Neural progenitor cell (in vitro differentiated cells): ENCODE results near the gene MYB. TPM values are rescaled to one million over a fixed set of nuclear protein-coding genes. Genes with fewer than 3 reads are reported as not detected.

Experiments
- DNase-seq: peaks from one replicate; pipeline ENCODE4 v3.0.0-alpha.2; 2016; ENCODE audit warnings: low spot score
- H2AFZ ChIP-seq: fragments of 200-600 bp; sonication (generic); replicated peaks from 2 replicates; pipeline ENCODE4 v1.6.1; 2016; ENCODE audit warnings: antibody characterized with exemption
- H3F3A ChIP-seq: fragments of 200-600 bp; sonication (generic); 2 replicates; pipeline ENCODE4 v1.6.1; 2016; ENCODE audit warnings: antibody characterized with exemption, low read depth
- H3K27ac ChIP-seq: fragments of 200-600 bp; sonication (generic); 2 replicates; pipeline ENCODE4 v1.5.1; 2016; ENCODE audit warnings: mild to moderate bottlenecking
- H3K27me3 ChIP-seq: fragments of 200-600 bp; sonication (generic); 2 replicates; pipeline ENCODE4 v1.6.1; 2016; ENCODE audit warnings: mild to moderate bottlenecking, moderate library complexity
- H3K36me3 ChIP-seq: fragments of 200-600 bp; sonication (generic); 2 replicates; pipeline ENCODE4 v1.5.1; 2016
- H3K4me1 ChIP-seq: fragments of 200-600 bp; sonication (generic); 2 replicates; pipeline ENCODE4 v1.6.1; 2016; ENCODE audit warnings: mixed run types
- H3K4me2 ChIP-seq: fragments of 200-600 bp; sonication (generic); 2 replicates; pipeline ENCODE4 v1.6.1; 2016
- H3K4me3 ChIP-seq: fragments of 200-600 bp; sonication (generic); 2 replicates; pipeline ENCODE4 v1.5.1; 2016
- H3K79me2 ChIP-seq: fragments of 200-600 bp; sonication (generic); 2 replicates; pipeline ENCODE4 v1.6.1; 2016; ENCODE audit warnings: low read depth
- H3K9ac ChIP-seq: fragments of 200-600 bp; sonication (generic); 2 replicates; pipeline ENCODE4 v1.6.1; 2016
- H3K9me3 ChIP-seq: fragments of 200-600 bp; sonication (generic); 2 replicates; pipeline ENCODE4 v1.5.1; 2016; ENCODE audit warnings: low read depth
- H4K20me1 ChIP-seq: fragments of 200-600 bp; sonication (generic); 2 replicates; pipeline ENCODE4 v1.6.1; 2016; ENCODE audit warnings: low read depth
- H3K27ac Mint-ChIP-seq: 3 replicates; pipeline ENCODE4 v1.8.0; 2021; ENCODE audit warnings: mixed read lengths
- H3K27me3 Mint-ChIP-seq: 2 replicates; pipeline ENCODE4 v1.8.0; 2022; ENCODE audit warnings: low read depth, mild to moderate bottlenecking, inconsistent platforms, moderate library complexity, mixed read lengths; ENCODE audit not compliant: insufficient read depth
- H3K36me3 Mint-ChIP-seq: 3 replicates; pipeline ENCODE4 v1.8.0; 2021; ENCODE audit warnings: mixed read lengths
- H3K4me1 Mint-ChIP-seq: 3 replicates; pipeline ENCODE4 v1.8.0; 2021; ENCODE audit warnings: mixed read lengths
- H3K4me3 Mint-ChIP-seq: 3 replicates; pipeline ENCODE4 v1.8.0; 2021; ENCODE audit warnings: mild to moderate bottlenecking, moderate library complexity, mixed read lengths
- H3K9me3 Mint-ChIP-seq: 3 replicates; pipeline ENCODE4 v1.8.0; 2020; ENCODE audit warnings: mixed read lengths
- CTCF ChIP-seq: fragments of 200-600 bp; sonication (generic); IDR thresholded peaks from 2 replicates; pipeline ENCODE4 v1.5.1; 2017; ENCODE audit warnings: antibody characterized with exemption, mild to moderate bottlenecking
- EZH2 ChIP-seq: fragments of 200-600 bp; sonication (generic); IDR thresholded peaks from 2 replicates; pipeline ENCODE4 v1.6.1; 2017; ENCODE audit warnings: antibody characterized with exemption, mild to moderate bottlenecking, moderate library complexity
- EZH2phosphoT487 ChIP-seq: fragments of 200-600 bp; sonication (generic); IDR thresholded peaks from 2 replicates; pipeline ENCODE4 v1.6.1; 2017; ENCODE audit warnings: antibody characterized with exemption
- total RNA-seq: library from RNA; depleted of rRNA; stranded (reverse); fragments of >200 nt; gene quantifications from 2 replicates; pipeline ENCODE4 v1.2.3, GENCODE V29; 2015; ENCODE audit warnings: low replicate concordance

MYB gene
- total RNA-seq, 1 donor from 2014 or later, result 3.0 TPM

- Mint-ChIP-seq H3K27me3 (peaks cover 26% of the 10 kb centered on the region), H3K4me1 (peaks cover 18% of the 10 kb centered on the region), H3K9me3 (no peaks in the 10 kb centered on the region), H3K27ac (no peak overlapping the region), H3K36me3 (no peaks in the 10 kb centered on the region), H3K4me3 (peak overlapping the region; percentile 92)
- peaks cover 17% of the 10 kb centered on the region for H3F3A ChIP-seq
- H3K9me3 ChIP-seq, result no peaks in the 10 kb centered on the region
- no peak overlapping the region for H3K9ac ChIP-seq
- peaks cover 45% of the 10 kb centered on the region for H3K27me3 ChIP-seq
- peaks cover 5% of the 10 kb centered on the region for H3K4me1 ChIP-seq
- TF ChIP-seq CTCF, result no peak
- peak; percentile 20 for TF ChIP-seq EZH2phosphoT487
- TF ChIP-seq EZH2, result peak; percentile 57
- peak overlapping the region; percentile 93 for H2AFZ ChIP-seq
- no peaks in the 10 kb centered on the region for H3K36me3 ChIP-seq
- H4K20me1 ChIP-seq, result peaks cover 10% of the 10 kb centered on the region
- peaks cover 25% of the 10 kb centered on the region for H3K79me2 ChIP-seq
- H3K4me3 ChIP-seq, result peak overlapping the region; percentile 76
- peak; percentile 55 for DNase-seq
- H3K27ac ChIP-seq, result no peak overlapping the region
- peak overlapping the region; percentile 97 for H3K4me2 ChIP-seq
These were observed 1.2 kb downstream of the MYB start for GRCh38 chr6:135182071-135183001.

GRCh38 chr6:135183002-135183531 is 2.0 kb downstream of the MYB start:
- H3K27ac Mint-ChIP-seq, result no peak overlapping the region
- H3K27me3 Mint-ChIP-seq, result peaks cover 24% of the 10 kb centered on the region
- peak; percentile 52 for DNase-seq
- no peak overlapping the region for H3K27ac ChIP-seq
- no peaks in the 10 kb centered on the region for H3K36me3 Mint-ChIP-seq
- H3K4me2 ChIP-seq, result peak overlapping the region; percentile 97
- no peaks in the 10 kb centered on the region for H3K9me3 ChIP-seq
- TF ChIP-seq CTCF (no peak), EZH2phosphoT487 (peak; percentile 19), EZH2 (peak; percentile 67)
- H3K27me3 ChIP-seq, result peaks cover 45% of the 10 kb centered on the region
- H3K79me2 ChIP-seq, result peaks cover 25% of the 10 kb centered on the region
- peaks cover 20% of the 10 kb centered on the region for H3K4me1 Mint-ChIP-seq
- no peaks in the 10 kb centered on the region for H3K36me3 ChIP-seq
- H2AFZ ChIP-seq, result peak overlapping the region; percentile 93
- H3K9ac ChIP-seq, result no peak overlapping the region
- peaks cover 10% of the 10 kb centered on the region for H4K20me1 ChIP-seq
- peak overlapping the region; percentile 84 for H3K4me3 Mint-ChIP-seq
- peaks cover 5% of the 10 kb centered on the region for H3K4me1 ChIP-seq
- H3K4me3 ChIP-seq, result peak overlapping the region; percentile 76
- H3K9me3 Mint-ChIP-seq, result no peaks in the 10 kb centered on the region
- peaks cover 17% of the 10 kb centered on the region for H3F3A ChIP-seq

GRCh38 chr6:135183532-135184440 is 2.7 kb downstream of the MYB start:
- peak overlapping the region; percentile 97 for H3K4me2 ChIP-seq
- peak overlapping the region; percentile 93 for H2AFZ ChIP-seq
- no peak overlapping the region for H3K27ac Mint-ChIP-seq
- H3K27me3 Mint-ChIP-seq, result peaks cover 24% of the 10 kb centered on the region
- peaks cover 10% of the 10 kb centered on the region for H4K20me1 ChIP-seq
- peak; percentile 80 for DNase-seq
- H3K79me2 ChIP-seq, result peaks cover 25% of the 10 kb centered on the region
- H3F3A ChIP-seq, result peaks cover 17% of the 10 kb centered on the region
- no peak overlapping the region for H3K27ac ChIP-seq
- H3K9ac ChIP-seq, result no peak overlapping the region
- no peaks in the 10 kb centered on the region for H3K36me3 ChIP-seq
- TF ChIP-seq CTCF, result peak; percentile 71
- no peak for TF ChIP-seq EZH2
- peak; percentile 15 for TF ChIP-seq EZH2phosphoT487
- peaks cover 45% of the 10 kb centered on the region for H3K27me3 ChIP-seq
- H3K4me1 Mint-ChIP-seq, result peaks cover 21% of the 10 kb centered on the region
- H3K4me1 ChIP-seq, result peaks cover 5% of the 10 kb centered on the region
- no peaks in the 10 kb centered on the region for H3K9me3 Mint-ChIP-seq
- peak overlapping the region; percentile 76 for H3K4me3 ChIP-seq
- H3K36me3 Mint-ChIP-seq, result no peaks in the 10 kb centered on the region
- peak overlapping the region; percentile 84 for H3K4me3 Mint-ChIP-seq
- H3K9me3 ChIP-seq, result no peaks in the 10 kb centered on the region
